ENCODE data around the gene ADRA2B.
"Not testable (repeated sequence)": the region's sequence is repeated elsewhere in the genome, so short reads cannot be mapped to it uniquely, and the experiment has no call there.

The ADRA2B gene

GRCh38 chr2:96150007-96150640 is 33.8 kb upstream of the ADRA2B start:
- DNase-seq (ENCODE audit: low spot score): no peak

GRCh38 chr2:96148410-96149217 is 32.2 kb upstream of the ADRA2B start:
- DNase-seq (ENCODE audit: low spot score): peak; percentile 76

- DNase-seq (ENCODE audit: low spot score): no peak
Observed at GRCh38 chr2:96147593-96148201, 31.3 kb upstream of the ADRA2B start.

- no peak for DNase-seq (ENCODE audit: low spot score)
Observed at GRCh38 chr2:96146881-96147592, 30.7 kb upstream of the ADRA2B start.

GRCh38 chr2:96146153-96146880 is 29.9 kb upstream of the ADRA2B start:
- DNase-seq (ENCODE audit: low spot score): no peak

GRCh38 chr2:96145848-96146152 is 29.4 kb upstream of the ADRA2B start:
- no peak for DNase-seq (ENCODE audit: low spot score)

GRCh38 chr2:96145036-96145847 is 28.9 kb upstream of the ADRA2B start, which contains the start of gene DUSP2:
TSS of gene DUSP2 (minus strand) at chr2:96145440. CDS start at chr2:96145354, 86 bp downstream.
- DNase-seq (ENCODE audit: low spot score): peak; percentile 55

- DNase-seq (ENCODE audit: low spot score): no peak
Observed at GRCh38 chr2:96144481-96145035, 28.2 kb upstream of the ADRA2B start.

GRCh38 chr2:96143848-96144480 is 27.6 kb upstream of the ADRA2B start:
- DNase-seq (ENCODE audit: low spot score): no peak

- no peak for DNase-seq (ENCODE audit: low spot score)
Observed at GRCh38 chr2:96143231-96143847, 27.0 kb upstream of the ADRA2B start.

- no peak for DNase-seq (ENCODE audit: low spot score)
Observed at GRCh38 chr2:96142217-96143113, 26.1 kb upstream of the ADRA2B start.

GRCh38 chr2:96141624-96141967 is 25.2 kb upstream of the ADRA2B start:
- not testable (repeated sequence) for DNase-seq (ENCODE audit: low spot score)

- DNase-seq (ENCODE audit: low spot score): no peak
Observed at GRCh38 chr2:96140941-96141623, 24.7 kb upstream of the ADRA2B start.

- DNase-seq (ENCODE audit: low spot score): no peak
Observed at GRCh38 chr2:96139181-96139758, 22.9 kb upstream of the ADRA2B start.

GRCh38 chr2:96138179-96139145 is 22.1 kb upstream of the ADRA2B start, which contains the start of gene ASTL:
TSS of gene ASTL (minus strand) at chr2:96138502. CDS start at chr2:96138436, 66 bp downstream.
- peak; percentile 47 for DNase-seq (ENCODE audit: low spot score)

Measured in kidney tubule cell (primary cell).